ENCODE results near the gene ADCK1. TPM values are rescaled to one million over a fixed set of nuclear protein-coding genes. Genes with fewer than 3 reads are reported as not detected.
A peak's percentile ranks its signal among the peaks of the same experiment; 100 is the strongest.
"Not testable (repeated sequence)": the region's sequence is repeated elsewhere in the genome, so short reads cannot be mapped to it uniquely, and the experiment has no call there.

Gene ADCK1
- total and polyA plus RNA-seq, 5 donors from 2014 or later, result 2.0 to 10.5 (median 3.8) TPM

DNA sequence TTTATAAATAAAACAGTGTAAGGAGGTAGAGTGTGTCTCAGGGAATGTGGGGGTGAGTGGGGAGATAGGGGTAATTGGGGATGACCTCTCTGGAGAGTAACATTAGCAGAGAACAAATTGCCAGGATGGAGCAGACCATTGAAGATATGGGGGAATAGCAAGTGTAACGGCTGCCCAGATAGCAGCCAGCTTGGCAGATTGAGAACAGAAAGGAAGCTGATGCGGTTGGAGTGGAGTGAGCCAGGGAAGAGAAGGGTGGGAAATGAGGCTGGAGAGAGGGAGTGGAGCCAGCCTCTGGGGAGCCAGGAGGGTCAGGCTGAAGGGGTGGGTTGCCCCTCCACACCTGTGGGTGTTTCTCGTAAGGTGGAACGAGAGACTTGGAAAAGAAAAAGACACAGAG, 5.6 kb upstream of the ADCK1 start:
- DNase-seq (no peak), ATAC-seq (ENCODE audit: low read depth in 2 of 2) (no peak)
- Histone ChIP-seq H3K4me3 (ENCODE audit: low read depth, low read length) (no peak overlapping the region), H3K4me1 (ENCODE audit: control insufficient read depth, insufficient read depth, low read length, poor library complexity, severe bottlenecking) (no peaks in the 10 kb centered on the region), H3K27ac (ENCODE audit: insufficient read depth, low read length, poor library complexity, severe bottlenecking) (no peak overlapping the region), H3K27me3 (ENCODE audit: control insufficient read depth, insufficient read depth, low read length) (no peaks in the 10 kb centered on the region), H3K9me3 (ENCODE audit: control insufficient read depth in 2 of 2, low read length in 2 of 2) (no peaks in the 10 kb centered on the region), H3K36me3 (ENCODE audit: control insufficient read depth, insufficient read depth, low read length) (no peaks in the 10 kb centered on the region)
- Mint-ChIP-seq H3K9me3 (no peaks in the 10 kb centered on the region), H3K27me3 (peaks cover 16% of the 10 kb centered on the region), H3K4me1 (peaks cover 0 to under 1% (median 0%) of the 10 kb centered on the region in 4 donors), H3K36me3 (no peaks in the 10 kb centered on the region), H3K27ac (peak overlapping the region in 1 of 3 donors; percentile 38), H3K4me3 (peak overlapping the region in 1 of 4 donors; percentile 38)

DNA sequence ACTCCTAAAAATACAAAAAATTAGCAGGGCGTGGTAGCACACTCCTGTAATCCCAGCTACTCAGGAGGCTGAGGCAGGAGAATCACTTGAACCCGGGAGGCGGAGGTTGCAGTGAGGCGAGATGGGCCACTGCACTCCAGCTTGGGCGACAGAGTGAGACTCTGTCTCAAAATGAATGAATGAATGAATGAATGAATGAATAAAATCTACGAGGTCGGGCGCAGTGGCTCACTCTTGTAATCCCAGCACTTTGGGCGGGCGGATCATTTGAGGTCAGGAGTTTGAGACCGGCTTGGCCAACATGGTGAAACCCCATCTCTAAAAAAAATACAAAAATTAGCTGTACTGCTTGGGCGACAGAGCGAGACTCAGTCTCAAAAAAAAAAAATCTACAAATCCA, 453 bp upstream of the ADCK1 start:
- not testable (repeated sequence) for H3K9me3 ChIP-seq (ENCODE audit: control insufficient read depth in 2 of 2, low read length in 2 of 2); DNase-seq; H3K9me3 Mint-ChIP-seq; H3K36me3 Mint-ChIP-seq; H3K27me3 ChIP-seq (ENCODE audit: control insufficient read depth, insufficient read depth, low read length); H3K27me3 Mint-ChIP-seq; ATAC-seq (ENCODE audit: low read depth in 2 of 2); H3K36me3 ChIP-seq (ENCODE audit: control insufficient read depth, insufficient read depth, low read length)
- H3K4me3 Mint-ChIP-seq, result peak overlapping the region; percentile 82 to 94 (median 86)
- peak overlapping the region; percentile 78 for H3K4me3 ChIP-seq (ENCODE audit: low read depth, low read length)
- H3K27ac Mint-ChIP-seq, result peak overlapping the region; percentile 80 to 87 (median 87)
- H3K27ac ChIP-seq (ENCODE audit: insufficient read depth, low read length, poor library complexity, severe bottlenecking), result peak overlapping the region; percentile 82
- H3K4me1 Mint-ChIP-seq, result peaks cover 9 to 18% (median 11%) of the 10 kb centered on the region in 4 donors
- H3K4me1 ChIP-seq (ENCODE audit: control insufficient read depth, insufficient read depth, low read length, poor library complexity, severe bottlenecking), result peaks cover 12% of the 10 kb centered on the region

DNA sequence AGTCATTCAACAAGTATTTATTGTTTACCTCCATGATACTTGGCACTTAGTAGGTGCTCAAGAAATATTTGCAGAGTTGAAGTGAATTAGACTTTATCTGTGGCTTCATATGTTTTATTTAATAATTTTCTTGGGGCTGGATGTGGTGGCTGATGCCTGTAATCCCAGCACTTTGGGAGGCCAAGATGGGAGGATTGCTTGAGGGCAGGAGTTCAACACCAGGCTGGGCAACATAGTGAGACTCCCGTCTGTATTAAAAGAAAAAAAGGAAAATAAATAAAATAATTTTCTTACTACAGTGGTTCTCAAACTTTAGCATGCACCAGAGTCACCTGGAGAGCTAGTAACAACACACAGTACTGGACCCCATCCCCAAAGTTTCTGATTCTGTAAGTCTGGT, 905 bp downstream of the ADCK1 start:
- H3K36me3 ChIP-seq (ENCODE audit: control insufficient read depth, insufficient read depth, low read length), result no peaks in the 10 kb centered on the region
- Mint-ChIP-seq H3K4me3 (peak overlapping the region; percentile 82 to 94 (median 86)), H3K36me3 (no peaks in the 10 kb centered on the region), H3K9me3 (no peaks in the 10 kb centered on the region), H3K27ac (peak overlapping the region in 1 of 3 donors; percentile 87), H3K4me1 (peaks cover 9 to 18% (median 12%) of the 10 kb centered on the region in 4 donors), H3K27me3 (peaks cover 5% of the 10 kb centered on the region)
- DNase-seq (no peak), ATAC-seq (ENCODE audit: low read depth in 2 of 2) (no peak)
- H3K9me3 ChIP-seq (ENCODE audit: control insufficient read depth in 2 of 2, low read length in 2 of 2), result no peaks in the 10 kb centered on the region
- no peaks in the 10 kb centered on the region for H3K27me3 ChIP-seq (ENCODE audit: control insufficient read depth, insufficient read depth, low read length)
- H3K4me3 ChIP-seq (ENCODE audit: low read depth, low read length), result peak overlapping the region; percentile 46
- peaks cover 12% of the 10 kb centered on the region for H3K4me1 ChIP-seq (ENCODE audit: control insufficient read depth, insufficient read depth, low read length, poor library complexity, severe bottlenecking)
- no peak overlapping the region for H3K27ac ChIP-seq (ENCODE audit: insufficient read depth, low read length, poor library complexity, severe bottlenecking)

DNA sequence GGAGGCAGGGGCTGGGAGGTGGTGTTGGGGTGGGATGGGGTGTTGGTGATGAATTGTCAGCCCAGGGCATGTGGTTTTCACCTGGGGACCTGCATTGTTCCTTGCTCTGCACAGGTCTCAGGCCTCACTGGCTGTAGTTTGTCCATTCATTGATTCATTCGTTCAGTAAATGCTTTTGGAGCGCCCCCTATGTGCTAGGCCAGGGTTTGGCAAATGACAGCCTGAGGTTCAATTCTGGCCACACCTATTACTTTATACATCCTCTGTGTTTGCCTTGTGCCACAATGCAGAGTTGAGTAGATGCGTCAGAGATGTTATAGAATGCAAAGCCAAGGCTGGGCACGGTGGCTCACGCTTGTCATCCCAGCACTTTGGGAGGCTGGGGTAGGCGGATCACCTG, 4.7 kb downstream of the ADCK1 start:
- Mint-ChIP-seq H3K4me1 (peaks cover 9 to 15% (median 10%) of the 10 kb centered on the region in 4 donors), H3K36me3 (peaks cover 4% of the 10 kb centered on the region), H3K27ac (peak overlapping the region in 1 of 3 donors; percentile 58), H3K4me3 (no peak overlapping the region), H3K9me3 (no peaks in the 10 kb centered on the region), H3K27me3 (peaks cover 5% of the 10 kb centered on the region)
- Histone ChIP-seq H3K9me3 (ENCODE audit: control insufficient read depth in 2 of 2, low read length in 2 of 2) (no peaks in the 10 kb centered on the region), H3K4me1 (ENCODE audit: control insufficient read depth, insufficient read depth, low read length, poor library complexity, severe bottlenecking) (peaks cover 10% of the 10 kb centered on the region), H3K27me3 (ENCODE audit: control insufficient read depth, insufficient read depth, low read length) (no peaks in the 10 kb centered on the region), H3K27ac (ENCODE audit: insufficient read depth, low read length, poor library complexity, severe bottlenecking) (no peak overlapping the region), H3K36me3 (ENCODE audit: control insufficient read depth, insufficient read depth, low read length) (no peaks in the 10 kb centered on the region), H3K4me3 (ENCODE audit: low read depth, low read length) (no peak overlapping the region)
- DNase-seq (peak in 1 of 3 donors; percentile 55), ATAC-seq (ENCODE audit: low read depth in 2 of 2) (no peak)

DNA sequence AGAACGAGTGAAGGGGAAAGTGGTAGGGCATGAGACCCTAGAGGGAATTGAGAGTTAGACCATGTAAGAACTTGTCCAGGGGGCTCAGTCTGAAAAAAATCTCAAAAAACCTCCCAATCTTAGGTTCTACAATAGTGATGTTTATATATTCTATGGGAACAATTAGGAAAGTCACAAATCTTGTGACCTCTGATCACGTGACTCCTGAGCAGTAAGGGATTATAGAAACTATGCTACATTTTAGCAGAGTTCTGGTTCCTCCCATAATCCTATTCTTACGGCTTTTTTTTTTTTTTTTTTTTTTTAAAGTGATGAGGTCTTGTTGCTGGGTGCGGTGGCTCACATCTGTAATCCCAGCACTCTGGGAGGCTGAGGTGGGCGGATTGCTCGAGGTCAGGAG, 5.8 kb downstream of the ADCK1 start:
- Mint-ChIP-seq H3K9me3 (no peaks in the 10 kb centered on the region), H3K27ac (no peak overlapping the region), H3K4me3 (peak overlapping the region in 1 of 4 donors; percentile 32), H3K4me1 (peaks cover 4 to 8% (median 6%) of the 10 kb centered on the region in 4 donors), H3K36me3 (peaks cover 5% of the 10 kb centered on the region), H3K27me3 (peaks cover 5% of the 10 kb centered on the region)
- Histone ChIP-seq H3K27me3 (ENCODE audit: control insufficient read depth, insufficient read depth, low read length) (no peaks in the 10 kb centered on the region), H3K36me3 (ENCODE audit: control insufficient read depth, insufficient read depth, low read length) (no peaks in the 10 kb centered on the region), H3K27ac (ENCODE audit: insufficient read depth, low read length, poor library complexity, severe bottlenecking) (no peak overlapping the region), H3K4me3 (ENCODE audit: low read depth, low read length) (no peak overlapping the region), H3K9me3 (ENCODE audit: control insufficient read depth in 2 of 2, low read length in 2 of 2) (no peaks in the 10 kb centered on the region), H3K4me1 (ENCODE audit: control insufficient read depth, insufficient read depth, low read length, poor library complexity, severe bottlenecking) (peaks cover 2% of the 10 kb centered on the region)
- DNase-seq (no peak), ATAC-seq (ENCODE audit: low read depth in 2 of 2) (no peak)

DNA sequence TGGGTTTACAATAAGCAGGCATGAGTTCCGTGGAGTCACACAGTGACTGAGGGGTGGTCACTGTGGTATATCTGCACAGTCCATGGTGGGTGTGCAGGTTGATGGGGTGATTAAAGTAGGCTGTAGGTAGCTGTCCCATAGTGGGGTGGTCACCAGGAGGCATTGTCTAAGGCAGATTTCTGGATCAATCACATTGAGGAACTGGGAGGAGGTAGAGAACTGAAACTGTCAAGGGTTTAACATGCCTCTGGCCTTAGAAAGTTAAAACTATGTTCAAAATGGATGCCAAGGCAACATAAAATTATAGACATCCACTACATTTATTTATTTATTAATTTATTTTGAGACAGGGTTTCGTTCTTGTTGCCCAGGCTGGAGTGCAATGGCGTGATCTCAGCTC, 8.3 kb downstream of the ADCK1 start:
- Mint-ChIP-seq H3K36me3 (peaks cover 7% of the 10 kb centered on the region), H3K27me3 (peaks cover 5% of the 10 kb centered on the region), H3K9me3 (no peaks in the 10 kb centered on the region), H3K27ac (no peak overlapping the region), H3K4me3 (no peak overlapping the region), H3K4me1 (peaks cover 0 to 5% (median 1%) of the 10 kb centered on the region in 4 donors)
- ATAC-seq (ENCODE audit: low read depth in 2 of 2) (no peak), DNase-seq (no peak)
- no peak overlapping the region for H3K27ac ChIP-seq (ENCODE audit: insufficient read depth, low read length, poor library complexity, severe bottlenecking)
- no peaks in the 10 kb centered on the region for H3K27me3 ChIP-seq (ENCODE audit: control insufficient read depth, insufficient read depth, low read length)
- no peaks in the 10 kb centered on the region for H3K36me3 ChIP-seq (ENCODE audit: control insufficient read depth, insufficient read depth, low read length)
- no peaks in the 10 kb centered on the region for H3K9me3 ChIP-seq (ENCODE audit: control insufficient read depth in 2 of 2, low read length in 2 of 2)
- H3K4me3 ChIP-seq (ENCODE audit: low read depth, low read length), result no peak overlapping the region
- H3K4me1 ChIP-seq (ENCODE audit: control insufficient read depth, insufficient read depth, low read length, poor library complexity, severe bottlenecking), result no peaks in the 10 kb centered on the region

DNA sequence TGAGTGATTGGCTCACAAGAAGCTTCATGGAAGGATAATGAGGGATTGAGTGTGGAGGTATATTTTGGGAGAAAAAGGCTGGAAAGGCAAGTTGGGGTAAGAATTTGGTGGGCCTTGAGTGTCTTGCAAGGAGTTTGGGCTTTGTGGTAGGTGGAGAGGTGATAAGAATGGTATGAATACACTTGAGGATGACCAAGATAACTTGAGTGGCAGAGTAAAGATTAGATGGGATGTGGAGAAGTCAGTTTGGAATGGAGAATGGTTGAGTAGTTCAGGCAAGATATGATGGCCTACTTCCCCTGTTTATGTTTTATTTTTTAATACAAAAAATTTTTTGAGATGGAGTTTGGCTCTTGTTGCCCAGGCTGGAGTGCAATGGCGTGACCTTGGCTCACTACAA, 9.1 kb downstream of the ADCK1 start:
- Mint-ChIP-seq H3K27ac (no peak overlapping the region), H3K27me3 (peaks cover 5% of the 10 kb centered on the region), H3K4me3 (no peak overlapping the region), H3K36me3 (peaks cover 7% of the 10 kb centered on the region), H3K4me1 (peaks cover 0 to 5% (median 1%) of the 10 kb centered on the region in 4 donors), H3K9me3 (no peaks in the 10 kb centered on the region)
- ATAC-seq (ENCODE audit: low read depth in 2 of 2), result no peak
- H3K27ac ChIP-seq (ENCODE audit: insufficient read depth, low read length, poor library complexity, severe bottlenecking), result no peak overlapping the region
- H3K36me3 ChIP-seq (ENCODE audit: control insufficient read depth, insufficient read depth, low read length), result no peaks in the 10 kb centered on the region
- no peaks in the 10 kb centered on the region for H3K9me3 ChIP-seq (ENCODE audit: control insufficient read depth in 2 of 2, low read length in 2 of 2)
- no peak overlapping the region for H3K4me3 ChIP-seq (ENCODE audit: low read depth, low read length)
- no peaks in the 10 kb centered on the region for H3K4me1 ChIP-seq (ENCODE audit: control insufficient read depth, insufficient read depth, low read length, poor library complexity, severe bottlenecking)
- H3K27me3 ChIP-seq (ENCODE audit: control insufficient read depth, insufficient read depth, low read length), result no peaks in the 10 kb centered on the region
- no peak for DNase-seq

DNA sequence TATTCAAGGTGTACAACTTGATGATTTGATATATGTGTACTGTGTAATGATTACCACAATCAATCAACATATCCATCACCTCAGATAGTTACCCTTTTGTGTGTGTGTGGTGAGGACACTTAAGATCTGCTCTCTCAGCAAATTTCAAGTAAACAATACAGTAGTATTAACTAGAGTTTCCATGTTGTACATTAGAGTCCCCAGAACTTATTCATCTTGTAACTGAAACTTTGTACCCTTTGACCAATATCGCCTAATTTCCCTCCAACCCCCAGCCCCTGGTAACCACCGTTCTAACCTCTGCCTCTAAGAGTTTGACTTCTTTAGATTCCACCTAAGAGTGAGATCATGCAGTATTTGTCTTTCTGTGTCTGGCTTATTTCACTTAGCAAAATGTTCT, 12.1 kb downstream of the ADCK1 start:
- DNase-seq, result no peak
- H3K4me1 Mint-ChIP-seq, result peaks cover 0 to 5% (median 0%) of the 10 kb centered on the region in 4 donors
- no peaks in the 10 kb centered on the region for H3K9me3 Mint-ChIP-seq
- H3K27ac ChIP-seq (ENCODE audit: insufficient read depth, low read length, poor library complexity, severe bottlenecking), result no peak overlapping the region
- H3K27me3 Mint-ChIP-seq, result no peaks in the 10 kb centered on the region
- no peaks in the 10 kb centered on the region for H3K4me1 ChIP-seq (ENCODE audit: control insufficient read depth, insufficient read depth, low read length, poor library complexity, severe bottlenecking)
- H3K27ac Mint-ChIP-seq, result no peak overlapping the region
- H3K4me3 Mint-ChIP-seq, result no peak overlapping the region
- no peak overlapping the region for H3K4me3 ChIP-seq (ENCODE audit: low read depth, low read length)
- peaks cover 7% of the 10 kb centered on the region for H3K36me3 Mint-ChIP-seq
- no peak for ATAC-seq (ENCODE audit: low read depth in 2 of 2)
- H3K9me3 ChIP-seq (ENCODE audit: control insufficient read depth in 2 of 2, low read length in 2 of 2), result no peaks in the 10 kb centered on the region
- no peaks in the 10 kb centered on the region for H3K36me3 ChIP-seq (ENCODE audit: control insufficient read depth, insufficient read depth, low read length)
- no peaks in the 10 kb centered on the region for H3K27me3 ChIP-seq (ENCODE audit: control insufficient read depth, insufficient read depth, low read length)

Data from CD4-positive, CD25-positive, alpha-beta regulatory T cell (primary cell).